Lower leg skin (tissue), 3 donors: ENCODE data around the gene CORO1C.

Experiments used
- POLR2A ChIP-seq, 2 donors: fragments of 450-650 bp; IDR thresholded peaks; one replicate each; pipeline ENCODE4 v1.6.1; 2016 to 2017; ENCODE audit warnings: antibody characterized with exemption in 2 of 2, mild to moderate bottlenecking in 1 of 2, moderate library complexity in 1 of 2
- TF ChIP-seq, protein P1 (sequence below), 3 donors: fragments of 450-650 bp; IDR thresholded peaks; one replicate each; pipeline ENCODE4 v1.5.1; 2016; ENCODE audit warnings: antibody characterized with exemption in 3 of 3, mild to moderate bottlenecking in 3 of 3, moderate library complexity in 2 of 3

DNA sequence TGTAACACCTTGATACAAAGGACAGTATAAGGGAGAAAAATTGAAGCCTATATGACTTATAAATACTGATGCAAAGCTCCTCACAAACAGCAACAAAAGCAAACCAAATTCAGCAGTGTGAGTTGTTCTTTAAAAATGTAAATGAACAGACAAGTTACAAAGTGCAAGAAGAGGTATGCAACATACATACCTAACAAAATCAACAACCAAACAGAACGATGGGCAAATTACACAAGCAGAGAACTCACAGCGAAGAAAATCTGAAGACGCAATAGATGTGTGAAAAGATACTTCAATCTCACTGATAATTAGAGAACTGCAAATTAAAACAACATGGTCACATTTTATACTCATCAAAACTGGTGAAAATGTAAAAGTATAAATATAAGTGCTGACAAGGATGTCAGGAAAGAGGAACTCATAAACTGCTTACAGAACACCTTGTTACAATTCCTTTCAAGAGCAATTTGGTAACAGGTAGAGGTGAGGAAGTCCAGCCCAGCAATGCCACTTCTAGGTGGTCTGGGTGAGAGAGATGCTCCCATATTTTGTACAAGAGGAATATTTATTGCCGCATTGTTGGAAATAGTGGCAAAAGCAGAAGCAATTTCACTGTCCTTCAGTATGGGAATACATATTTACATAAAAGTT, 47.3 kb downstream of the CORO1C start:
- TF ChIP-seq, protein P1, sequence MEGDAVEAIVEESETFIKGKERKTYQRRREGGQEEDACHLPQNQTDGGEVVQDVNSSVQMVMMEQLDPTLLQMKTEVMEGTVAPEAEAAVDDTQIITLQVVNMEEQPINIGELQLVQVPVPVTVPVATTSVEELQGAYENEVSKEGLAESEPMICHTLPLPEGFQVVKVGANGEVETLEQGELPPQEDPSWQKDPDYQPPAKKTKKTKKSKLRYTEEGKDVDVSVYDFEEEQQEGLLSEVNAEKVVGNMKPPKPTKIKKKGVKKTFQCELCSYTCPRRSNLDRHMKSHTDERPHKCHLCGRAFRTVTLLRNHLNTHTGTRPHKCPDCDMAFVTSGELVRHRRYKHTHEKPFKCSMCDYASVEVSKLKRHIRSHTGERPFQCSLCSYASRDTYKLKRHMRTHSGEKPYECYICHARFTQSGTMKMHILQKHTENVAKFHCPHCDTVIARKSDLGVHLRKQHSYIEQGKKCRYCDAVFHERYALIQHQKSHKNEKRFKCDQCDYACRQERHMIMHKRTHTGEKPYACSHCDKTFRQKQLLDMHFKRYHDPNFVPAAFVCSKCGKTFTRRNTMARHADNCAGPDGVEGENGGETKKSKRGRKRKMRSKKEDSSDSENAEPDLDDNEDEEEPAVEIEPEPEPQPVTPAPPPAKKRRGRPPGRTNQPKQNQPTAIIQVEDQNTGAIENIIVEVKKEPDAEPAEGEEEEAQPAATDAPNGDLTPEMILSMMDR (IDR thresholded peaks at IDR 0.05): no peak
- TF ChIP-seq POLR2A (IDR thresholded peaks at IDR 0.05): no peak
